ENCODE results near the gene THAP7.

- no peak for TF ChIP-seq CTCF (IDR thresholded peaks at IDR 0.05)
- TF ChIP-seq ZFX (IDR thresholded peaks at IDR 0.05; ENCODE audit: borderline replicate concordance), result no peak
Observed at GRCh38 chr22:20992456-20993303, 9.2 kb downstream of the THAP7 start.
